Measurements from ENCODE around the gene GNPTAB. TPM values are rescaled to one million over a fixed set of nuclear protein-coding genes. Genes with fewer than 3 reads are reported as not detected.

Gene GNPTAB
- total and polyA plus RNA-seq, 2 of the 13 experiments (the other 11 are each of a cell fraction or from before 2014, with no cell fraction given), result 13.6 to 19.4 TPM

- TF ChIP-seq KIAA2018 (CRISPR knock-in tag; IDR thresholded peaks at IDR 0.05; ENCODE audit: borderline replicate concordance) (no peak), ZFP91 (CRISPR knock-in tag; IDR thresholded peaks at IDR 0.05; ENCODE audit: borderline replicate concordance) (peak; percentile 59; the same call in 1 of the 2 replicates), ZNF580 (CRISPR knock-in tag; IDR thresholded peaks at IDR 0.05; ENCODE audit: borderline replicate concordance, low read depth) (no peak), RBM22 (optimal IDR thresholded peaks at IDR 0.05; ENCODE audit: low read length) (peak; percentile 75), CHD2 (IDR thresholded peaks at IDR 0.05; ENCODE audit: low read depth, low read length) (no peak), HNF4G (IDR thresholded peaks at IDR 0.05; ENCODE audit: borderline replicate concordance, low read depth, low read length) (no peak), HNF4G (CRISPR knock-in tag; IDR thresholded peaks at IDR 0.05; ENCODE audit: borderline replicate concordance, low read depth) (no peak), GFI1 (CRISPR knock-in tag; IDR thresholded peaks at IDR 0.05; ENCODE audit: borderline replicate concordance) (0 out of 2 replicates have a peak, but pooled peaks have one; percentile 30), KDM1A (CRISPR knock-in tag; IDR thresholded peaks at IDR 0.05) (no peak), TCF7 (IDR thresholded peaks at IDR 0.05; ENCODE audit: low read depth) (0 out of 2 replicates have a peak, but pooled peaks have one; percentile 37), DR1 (CRISPR knock-in tag; IDR thresholded peaks at IDR 0.05) (no peak), SIX4 (CRISPR knock-in tag; IDR thresholded peaks at IDR 0.05) (no peak), NFKB2 (CRISPR knock-in tag; IDR thresholded peaks at IDR 0.05; ENCODE audit: borderline replicate concordance) (peak; percentile 20; the same call in 1 of the 2 replicates), DMAP1 (CRISPR knock-in tag; IDR thresholded peaks at IDR 0.05) (peak; percentile 36; the same call in 1 of the 2 replicates), CCAR2 (optimal IDR thresholded peaks at IDR 0.05; ENCODE audit: low read depth, low read length) (no peak), SMARCC2 (IDR thresholded peaks at IDR 0.05) (no peak), LRRFIP1 (CRISPR knock-in tag; conservative IDR thresholded peaks at IDR 0.05) (no peak)
Measured at GRCh38 chr12:101697930-101698799, 132.6 kb downstream of the GNPTAB start (continued).
